Caco-2 (cell line): ENCODE results near the gene RAD51C. TPM values are rescaled to one million over a fixed set of nuclear protein-coding genes. Genes with fewer than 3 reads are reported as not detected.
"Not testable (repeated sequence)": the region's sequence is repeated elsewhere in the genome, so short reads cannot be mapped to it uniquely, and the experiment has no call there.

ENCODE experiments used
- BruUV-seq: library from RNA; stranded (reverse); fragments of 400-500 nt; replicated peaks from 2 replicates; lab custom pipeline; 2021; lab: Mats Ljungman, UMichigan
- CTCF ChIA-PET: fragments of 300-600 bp; sonication (Branson Sonifier 250); formaldehyde crosslinking; loops from one replicate; lab custom pipeline; 2022; ENCODE audit warnings: antibody characterized with exemption; lab: Charles Lee
- POLR2A ChIA-PET: fragments of 300-600 bp; sonication (Branson Sonifier 250); formaldehyde crosslinking; loops from one replicate; lab custom pipeline; 2022; ENCODE audit warnings: antibody characterized with exemption; lab: Charles Lee
- DNase-seq, 2 experiments: peaks; one replicate each; pipeline versions ENCODE4 v3.0.0 to v3.0.0-alpha.2; 2020 to 2022
- H3K27me3 ChIP-seq: replicated peaks from 2 replicates; pipeline ENCODE4 v1.6.0; 2011; ENCODE audit warnings: low read length; ENCODE audit not compliant: control insufficient read depth, insufficient read depth
- H3K36me3 ChIP-seq: 2 replicates; pipeline ENCODE4 v1.5.1; 2011; ENCODE audit warnings: low read length; ENCODE audit not compliant: control insufficient read depth, insufficient read depth
- H3K4me1 ChIP-seq: fragments of 250-450 bp; sonication (Bioruptor Pico); 2 replicates; pipeline ENCODE4 v1.5.1; 2020; ENCODE audit warnings: mild to moderate bottlenecking
- H3K4me3 ChIP-seq: 2 replicates; pipeline ENCODE4 v1.5.1; 2011; ENCODE audit warnings: low read depth, mild to moderate bottlenecking, control low read depth, low read length
- H3K9me3 ChIP-seq: fragments of 250-450 bp; sonication (Bioruptor Pico); 2 replicates; pipeline ENCODE4 v1.5.1; 2020; ENCODE audit warnings: mild to moderate bottlenecking, moderate library complexity
- H3K27ac Mint-ChIP-seq: one replicate; pipeline ENCODE4 v1.8.0; 2022; ENCODE audit warnings: mixed read lengths; ENCODE audit not compliant: unreplicated experiment
- H3K27me3 Mint-ChIP-seq: one replicate; pipeline ENCODE4 v1.8.0; 2022; ENCODE audit warnings: mixed read lengths; ENCODE audit not compliant: insufficient read depth, unreplicated experiment
- H3K36me3 Mint-ChIP-seq: one replicate; pipeline ENCODE4 v1.8.0; 2022; ENCODE audit warnings: mild to moderate bottlenecking, mixed read lengths; ENCODE audit not compliant: insufficient read depth, unreplicated experiment
- H3K4me1 Mint-ChIP-seq: one replicate; pipeline ENCODE4 v1.8.0; 2022; ENCODE audit warnings: low read depth, mixed read lengths; ENCODE audit not compliant: unreplicated experiment
- H3K4me3 Mint-ChIP-seq: one replicate; pipeline ENCODE4 v1.8.0; 2022; ENCODE audit warnings: mild to moderate bottlenecking, moderate library complexity, mixed read lengths; ENCODE audit not compliant: unreplicated experiment
- H3K9me3 Mint-ChIP-seq: one replicate; pipeline ENCODE4 v1.8.0; 2022; ENCODE audit warnings: mixed read lengths; ENCODE audit not compliant: unreplicated experiment
- intact Hi-C: fragments of 100-400 bp; cut with micrococcal nuclease; formaldehyde crosslinking; loops from one replicate; pipeline ENCODE4 v1.10.0; 2022; ENCODE audit not compliant: unreplicated experiment
- total RNA-seq: library from RNA; stranded (reverse); gene quantifications from 2 replicates; pipeline ENCODE4 v1.2.3, GENCODE V29; 2022
- TF ChIP-seq, protein P1 (sequence below), 2 experiments: fragments of 200-600 bp in 1 of 2; IDR thresholded peaks; 1 replicate in 1 of 2; 2 replicates in 1 of 2; pipeline versions ENCODE4 v1.5.1 to v1.8.0; 2011 to 2022; ENCODE audit warnings: antibody characterized with exemption in 1 of 2, control low read depth in 1 of 2, inconsistent platforms in 1 of 2, low read depth in 1 of 2, low read length in 1 of 2, mild to moderate bottlenecking in 1 of 2, moderate library complexity in 1 of 2; ENCODE audit not compliant: insufficient read depth in 1 of 2, severe bottlenecking in 1 of 2, unreplicated experiment in 1 of 2

RAD51C gene
- total RNA-seq, 1 experiment from 2014 or later = 61.2 TPM

DNA sequence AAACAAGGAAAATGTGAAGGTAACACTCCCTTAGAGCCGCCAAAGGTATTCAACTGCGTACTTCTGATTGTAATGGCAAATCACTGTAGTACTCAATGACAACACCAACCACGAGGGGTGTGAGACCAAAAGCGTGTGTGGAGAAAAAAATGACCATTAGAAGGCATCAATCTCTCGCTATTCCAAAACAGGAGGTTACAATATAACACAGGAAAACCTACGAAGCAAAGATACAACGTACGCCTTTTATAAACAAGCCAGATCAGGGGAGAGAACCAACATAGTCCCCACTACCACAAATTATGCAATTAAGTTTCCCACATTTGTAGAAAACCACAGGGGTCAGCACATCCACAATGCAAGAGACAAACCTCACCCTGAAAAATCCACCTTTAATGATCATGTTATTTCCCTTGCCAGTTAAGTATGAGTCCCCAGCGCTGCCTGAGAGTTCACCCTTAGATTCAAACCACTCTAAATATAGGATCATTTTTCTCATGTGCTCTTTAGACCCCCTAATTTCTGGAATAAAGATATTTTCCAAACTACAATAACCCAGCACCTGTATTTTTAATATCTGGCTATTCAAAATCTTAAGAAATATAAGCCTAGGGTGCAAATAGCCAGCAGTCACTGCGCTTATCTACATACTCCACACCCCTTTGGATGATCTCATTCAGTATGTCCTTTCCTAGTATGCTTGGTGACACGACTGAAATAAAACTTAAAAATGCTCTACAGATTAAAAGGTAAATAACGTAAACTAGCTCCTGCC is 13.0 kb upstream of the RAD51C start:
- H3K36me3 ChIP-seq = no peaks in the 10 kb centered on the region
- Mint-ChIP-seq H3K4me3 (peak overlapping the region; percentile 49), H3K27me3 (no peaks in the 10 kb centered on the region), H3K27ac (peak overlapping the region; percentile 97), H3K36me3 (peaks cover 10% of the 10 kb centered on the region), H3K4me1 (peaks cover 13% of the 10 kb centered on the region), H3K9me3 (no peaks in the 10 kb centered on the region)
- CTCF ChIA-PET = no interaction called here
- TF ChIP-seq, protein P1, sequence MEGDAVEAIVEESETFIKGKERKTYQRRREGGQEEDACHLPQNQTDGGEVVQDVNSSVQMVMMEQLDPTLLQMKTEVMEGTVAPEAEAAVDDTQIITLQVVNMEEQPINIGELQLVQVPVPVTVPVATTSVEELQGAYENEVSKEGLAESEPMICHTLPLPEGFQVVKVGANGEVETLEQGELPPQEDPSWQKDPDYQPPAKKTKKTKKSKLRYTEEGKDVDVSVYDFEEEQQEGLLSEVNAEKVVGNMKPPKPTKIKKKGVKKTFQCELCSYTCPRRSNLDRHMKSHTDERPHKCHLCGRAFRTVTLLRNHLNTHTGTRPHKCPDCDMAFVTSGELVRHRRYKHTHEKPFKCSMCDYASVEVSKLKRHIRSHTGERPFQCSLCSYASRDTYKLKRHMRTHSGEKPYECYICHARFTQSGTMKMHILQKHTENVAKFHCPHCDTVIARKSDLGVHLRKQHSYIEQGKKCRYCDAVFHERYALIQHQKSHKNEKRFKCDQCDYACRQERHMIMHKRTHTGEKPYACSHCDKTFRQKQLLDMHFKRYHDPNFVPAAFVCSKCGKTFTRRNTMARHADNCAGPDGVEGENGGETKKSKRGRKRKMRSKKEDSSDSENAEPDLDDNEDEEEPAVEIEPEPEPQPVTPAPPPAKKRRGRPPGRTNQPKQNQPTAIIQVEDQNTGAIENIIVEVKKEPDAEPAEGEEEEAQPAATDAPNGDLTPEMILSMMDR (IDR thresholded peaks at IDR 0.05; ENCODE audit: insufficient read depth in 1 of 2, low read depth in 1 of 2, low read length in 1 of 2, severe bottlenecking in 1 of 2, unreplicated experiment in 1 of 2) = no peak
- H3K4me1 ChIP-seq = peaks cover 4% of the 10 kb centered on the region; the same call in 1 of the 2 replicates
- DNase-seq = peak; percentile 72 to 78
- intact Hi-C loops = loop anchor here (1.0 to 10.0 kb wide), 4 partner anchors 8 to 161 kb away; no protein-coding TSS in a partner anchor
- TSS peak; percentile 100 for BruUV-seq
- no peaks in the 10 kb centered on the region for H3K27me3 ChIP-seq
- H3K4me3 ChIP-seq = no peak overlapping the region
- no peaks in the 10 kb centered on the region for H3K9me3 ChIP-seq
- POLR2A ChIA-PET = interaction anchor here (0.6 to 1.9 kb wide), 4 partner anchors 20 to 940 kb away, joined by 3 to 13 read pairs (median 8); no protein-coding TSS in a partner anchor

DNA sequence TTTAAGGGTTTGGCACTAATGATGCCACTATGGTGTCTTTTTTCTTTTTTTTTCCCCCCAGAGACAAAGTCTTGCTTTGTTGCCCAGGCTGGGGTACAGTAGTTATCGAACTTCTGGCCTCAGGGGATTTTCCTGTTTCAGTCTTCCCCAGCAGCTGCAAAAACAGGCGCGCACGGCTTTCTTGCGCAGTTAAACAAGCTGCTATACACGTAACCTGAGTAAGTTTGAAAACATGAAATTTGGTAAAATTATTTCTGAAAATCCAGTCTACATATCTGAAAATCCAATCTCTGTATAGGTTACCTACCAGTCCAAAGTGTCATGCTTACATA is 12.4 kb upstream of the RAD51C start:
- TF ChIP-seq, protein P1 (IDR thresholded peaks at IDR 0.05; ENCODE audit: insufficient read depth in 1 of 2, low read depth in 1 of 2, low read length in 1 of 2, severe bottlenecking in 1 of 2, unreplicated experiment in 1 of 2) = no peak
- no peaks in the 10 kb centered on the region for H3K27me3 ChIP-seq
- H3K4me1 ChIP-seq = peaks cover 4% of the 10 kb centered on the region; the same call in 1 of the 2 replicates
- POLR2A ChIA-PET = interaction anchor here (0.6 to 1.9 kb wide), 2 partner anchors 48 to 939 kb away, joined by 3 to 13 read pairs; no protein-coding TSS in a partner anchor
- BruUV-seq = no TSS peak
- Mint-ChIP-seq H3K9me3 (no peaks in the 10 kb centered on the region), H3K4me3 (peak overlapping the region; percentile 49), H3K36me3 (peaks cover 10% of the 10 kb centered on the region), H3K27ac (peak overlapping the region; percentile 97), H3K27me3 (no peaks in the 10 kb centered on the region), H3K4me1 (peaks cover 13% of the 10 kb centered on the region)
- CTCF ChIA-PET = no interaction called here
- no peaks in the 10 kb centered on the region for H3K36me3 ChIP-seq
- H3K9me3 ChIP-seq = no peaks in the 10 kb centered on the region
- H3K4me3 ChIP-seq = no peak overlapping the region
- intact Hi-C loops = loop anchor here (10.0 kb wide), 1 partner anchor 45 kb away; no protein-coding TSS in a partner anchor
- DNase-seq = no peak

GRCh38 chr17:58684003-58684402 is 8.4 kb upstream of the RAD51C start:
- Mint-ChIP-seq H3K4me1 (peaks cover 29% of the 10 kb centered on the region), H3K27me3 (no peaks in the 10 kb centered on the region), H3K4me3 (no peak overlapping the region), H3K9me3 (no peaks in the 10 kb centered on the region), H3K27ac (no peak overlapping the region), H3K36me3 (peaks cover 9% of the 10 kb centered on the region)
- POLR2A ChIA-PET = no interaction called here
- Histone ChIP-seq H3K4me3 (no peak overlapping the region), H3K27me3 (no peaks in the 10 kb centered on the region), H3K9me3 (no peaks in the 10 kb centered on the region), H3K4me1 (peaks cover 23% of the 10 kb centered on the region), H3K36me3 (no peaks in the 10 kb centered on the region)
- no peak for DNase-seq
- CTCF ChIA-PET = no interaction called here
- no TSS peak for BruUV-seq
- TF ChIP-seq, protein P1 (IDR thresholded peaks at IDR 0.05; ENCODE audit: insufficient read depth in 1 of 2, low read depth in 1 of 2, low read length in 1 of 2, severe bottlenecking in 1 of 2, unreplicated experiment in 1 of 2) = no peak
- intact Hi-C loops = loop anchor here (10.0 kb wide), 1 partner anchor 49 kb away; no protein-coding TSS in a partner anchor

GRCh38 chr17:58684462-58684861 is 7.9 kb upstream of the RAD51C start:
- H3K36me3 Mint-ChIP-seq, DNase-seq, H3K4me3 Mint-ChIP-seq, BruUV-seq, POLR2A ChIA-PET, H3K27ac Mint-ChIP-seq, H3K27me3 ChIP-seq, H3K9me3 ChIP-seq, H3K9me3 Mint-ChIP-seq, H3K4me3 ChIP-seq, CTCF ChIA-PET, H3K36me3 ChIP-seq, H3K27me3 Mint-ChIP-seq: not testable (repeated sequence)
- H3K4me1 ChIP-seq = peaks cover 23% of the 10 kb centered on the region
- peaks cover 25% of the 10 kb centered on the region for H3K4me1 Mint-ChIP-seq
- intact Hi-C loops = loop anchor here (10.0 kb wide), 1 partner anchor 50 kb away; no protein-coding TSS in a partner anchor
